ENCODE data around the gene TESK2.

GRCh38 chr1:45437323-45437722, 53.6 kb downstream of the TESK2 start:
- no peak for TF ChIP-seq EZH2 (IDR thresholded peaks at IDR 0.05; ENCODE audit: insufficient read depth, poor library complexity, severe bottlenecking)
- TF ChIP-seq EZH2phosphoT487 (IDR thresholded peaks at IDR 0.05; ENCODE audit: insufficient read depth, low read depth), result no peak

Data from GM23248 (cell line).